Nephron (organoid): ENCODE measurements around the gene KMT5C.
A peak's percentile ranks its signal among the peaks of the same experiment; 100 is the strongest.

Experiments
- H3K27ac Mint-ChIP-seq, 3 experiments: 2 replicates each; pipeline ENCODE4 v1.8.0; 2020; ENCODE audit warnings: mixed read lengths in 3 of 3, mild to moderate bottlenecking in 2 of 3, moderate library complexity in 1 of 3
- H3K27me3 Mint-ChIP-seq: 2 replicates; pipeline ENCODE4 v1.8.0; 2021; ENCODE audit warnings: low read depth, mild to moderate bottlenecking, moderate library complexity, mixed read lengths
- H3K36me3 Mint-ChIP-seq: 2 replicates; pipeline ENCODE4 v1.8.0; 2020; ENCODE audit warnings: low read depth, mixed read lengths
- H3K4me1 Mint-ChIP-seq: 2 replicates; pipeline ENCODE4 v1.8.0; 2020; ENCODE audit warnings: mixed read lengths
- H3K4me3 Mint-ChIP-seq, 3 experiments: 2 replicates each; pipeline ENCODE4 v1.8.0; 2020; ENCODE audit warnings: mild to moderate bottlenecking in 3 of 3, mixed read lengths in 3 of 3, moderate library complexity in 2 of 3
- H3K9me3 Mint-ChIP-seq: 2 replicates; pipeline ENCODE4 v1.8.0; 2020; ENCODE audit warnings: mixed read lengths
- TF ChIP-seq, protein P1 (sequence below), 3 experiments: fragments of 200-600 bp; sonication (generic); IDR thresholded peaks; one replicate each; pipeline ENCODE4 v1.5.0; 2021; ENCODE audit warnings: antibody characterized with exemption in 3 of 3; ENCODE audit not compliant: unreplicated experiment in 3 of 3

Gene KMT5C

DNA sequence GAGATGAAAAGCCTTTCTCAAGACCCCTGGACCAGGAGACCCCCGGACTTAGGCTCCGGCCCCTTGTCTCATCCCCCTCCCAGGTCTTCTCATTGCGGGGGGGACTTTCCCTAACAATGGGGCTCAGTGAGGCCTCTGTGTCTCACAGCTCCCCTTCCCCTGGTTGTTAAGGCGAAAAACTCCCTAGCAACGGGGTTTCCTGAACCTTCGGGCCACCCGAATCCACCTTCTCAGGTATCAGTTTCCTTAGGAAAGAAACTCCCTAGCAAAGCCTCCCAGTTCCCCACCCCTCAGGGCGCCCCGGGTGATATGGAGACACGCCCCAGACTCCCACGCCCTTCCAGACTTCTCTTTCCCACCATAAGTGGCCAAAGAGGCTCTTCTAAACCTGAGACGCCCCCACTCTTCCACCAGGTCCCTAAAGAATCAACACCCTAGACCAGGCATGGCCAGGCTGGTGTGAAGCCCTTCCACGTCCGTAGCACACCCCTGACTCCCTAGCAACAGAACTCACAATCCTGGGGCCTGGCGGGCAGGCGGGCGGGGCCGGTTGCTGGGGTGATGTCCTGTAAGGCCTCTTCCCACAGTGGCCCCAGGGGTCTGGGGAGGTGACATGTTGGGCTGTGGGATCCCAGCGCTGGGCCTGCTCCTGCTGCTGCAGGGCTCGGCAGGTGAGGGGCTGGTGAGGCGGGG, 36.7 kb downstream of the KMT5C start, which contains the start of gene TMEM190:
TSS of gene TMEM190 (plus strand) at position 586 of the 693 bp plus-strand sequence. CDS start at position 614, 28 bp downstream.
- Mint-ChIP-seq H3K4me3 (peak within 1 kb of the TSS in 2 of 3 experiments; percentile 16 to 25), H3K27ac (peak within 1 kb of the TSS in 2 of 3 experiments; percentile 17 to 24), H3K36me3 (no peaks in the 10 kb centered on the region)

DNA sequence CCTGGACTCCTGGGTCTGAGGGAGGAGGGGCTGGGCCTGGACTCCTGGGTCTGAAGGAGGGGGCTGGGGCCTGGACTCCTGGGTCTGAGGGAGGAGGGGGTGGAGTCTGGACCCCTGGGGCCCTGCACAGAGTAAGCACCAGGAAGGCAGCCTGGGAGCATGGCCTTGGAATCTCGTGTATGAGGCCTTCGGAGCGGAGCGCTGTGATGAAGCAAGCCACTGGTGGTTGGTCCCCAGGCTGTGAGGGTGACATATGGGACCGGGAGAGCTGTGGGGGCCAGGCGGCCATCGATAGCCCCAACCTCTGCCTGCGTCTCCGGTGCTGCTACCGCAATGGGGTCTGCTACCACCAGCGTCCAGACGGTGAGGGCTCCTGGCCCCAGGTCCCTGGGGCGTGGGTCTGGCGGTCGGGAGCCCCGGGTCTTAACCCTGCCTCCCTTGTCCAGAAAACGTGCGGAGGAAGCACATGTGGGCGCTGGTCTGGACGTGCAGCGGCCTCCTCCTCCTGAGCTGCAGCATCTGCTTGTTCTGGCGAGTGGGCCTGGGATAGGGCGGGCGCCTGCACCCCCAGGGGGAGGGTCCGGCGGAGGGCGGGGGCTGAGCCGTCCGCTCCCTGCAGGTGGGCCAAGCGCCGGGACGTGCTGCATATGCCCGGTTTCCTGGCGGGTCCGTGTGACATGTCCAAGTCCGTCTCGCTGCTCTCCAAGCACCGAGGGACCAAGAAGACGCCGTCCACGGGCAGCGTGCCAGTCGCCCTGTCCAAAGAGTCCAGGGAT, 37.9 kb downstream of the KMT5C start:
- TF ChIP-seq, protein P1, sequence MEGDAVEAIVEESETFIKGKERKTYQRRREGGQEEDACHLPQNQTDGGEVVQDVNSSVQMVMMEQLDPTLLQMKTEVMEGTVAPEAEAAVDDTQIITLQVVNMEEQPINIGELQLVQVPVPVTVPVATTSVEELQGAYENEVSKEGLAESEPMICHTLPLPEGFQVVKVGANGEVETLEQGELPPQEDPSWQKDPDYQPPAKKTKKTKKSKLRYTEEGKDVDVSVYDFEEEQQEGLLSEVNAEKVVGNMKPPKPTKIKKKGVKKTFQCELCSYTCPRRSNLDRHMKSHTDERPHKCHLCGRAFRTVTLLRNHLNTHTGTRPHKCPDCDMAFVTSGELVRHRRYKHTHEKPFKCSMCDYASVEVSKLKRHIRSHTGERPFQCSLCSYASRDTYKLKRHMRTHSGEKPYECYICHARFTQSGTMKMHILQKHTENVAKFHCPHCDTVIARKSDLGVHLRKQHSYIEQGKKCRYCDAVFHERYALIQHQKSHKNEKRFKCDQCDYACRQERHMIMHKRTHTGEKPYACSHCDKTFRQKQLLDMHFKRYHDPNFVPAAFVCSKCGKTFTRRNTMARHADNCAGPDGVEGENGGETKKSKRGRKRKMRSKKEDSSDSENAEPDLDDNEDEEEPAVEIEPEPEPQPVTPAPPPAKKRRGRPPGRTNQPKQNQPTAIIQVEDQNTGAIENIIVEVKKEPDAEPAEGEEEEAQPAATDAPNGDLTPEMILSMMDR (IDR thresholded peaks at IDR 0.05; ENCODE audit: unreplicated experiment in 3 of 3) = no peak
- H3K27me3 Mint-ChIP-seq = peaks cover 19% of the 10 kb centered on the region
- no peaks in the 10 kb centered on the region for H3K9me3 Mint-ChIP-seq
- H3K4me3 Mint-ChIP-seq = peak overlapping the region in 1 of 3 experiments; percentile 19
- peaks cover 25% of the 10 kb centered on the region for H3K4me1 Mint-ChIP-seq
- no peaks in the 10 kb centered on the region for H3K36me3 Mint-ChIP-seq
- no peak overlapping the region for H3K27ac Mint-ChIP-seq

More for the DNA sequence above, 36.7 kb downstream of the KMT5C start, which contains the start of gene TMEM190:
- H3K27me3 Mint-ChIP-seq = peaks cover 23% of the 10 kb centered on the region
- H3K9me3 Mint-ChIP-seq = no peaks in the 10 kb centered on the region
- H3K4me1 Mint-ChIP-seq = peaks cover 21% of the 10 kb centered on the region
- TF ChIP-seq, protein P1 (IDR thresholded peaks at IDR 0.05; ENCODE audit: unreplicated experiment in 3 of 3) = no peak

DNA sequence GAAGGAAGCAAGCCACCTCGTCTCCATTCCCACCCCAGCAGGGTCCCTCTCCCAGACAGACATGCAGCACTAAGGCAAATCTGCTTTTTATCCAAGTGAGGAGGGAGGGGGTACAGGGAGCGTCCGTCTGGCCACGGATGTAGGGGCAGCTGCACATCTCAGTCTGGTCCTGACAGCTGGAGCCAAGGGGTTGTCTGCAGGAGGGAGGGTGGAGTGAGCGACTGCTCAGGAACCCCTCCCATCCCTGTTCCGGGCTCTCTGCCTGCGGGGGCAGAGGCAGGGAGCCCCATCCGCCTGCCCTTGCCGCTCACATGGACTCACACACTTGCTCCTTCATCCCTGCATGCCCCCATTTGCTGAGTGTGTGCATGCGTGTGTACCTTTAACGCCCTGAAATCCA, 39.5 kb downstream of the KMT5C start:
- TF ChIP-seq, protein P1 (IDR thresholded peaks at IDR 0.05; ENCODE audit: unreplicated experiment in 3 of 3) = no peak
- peaks cover 14% of the 10 kb centered on the region for H3K27me3 Mint-ChIP-seq
- peak overlapping the region; percentile 25 to 71 (median 43) for H3K27ac Mint-ChIP-seq
- H3K4me3 Mint-ChIP-seq = peak overlapping the region in 2 of 3 experiments; percentile 13 to 31
- H3K4me1 Mint-ChIP-seq = peaks cover 19% of the 10 kb centered on the region
- H3K9me3 Mint-ChIP-seq = no peaks in the 10 kb centered on the region
- no peaks in the 10 kb centered on the region for H3K36me3 Mint-ChIP-seq

DNA sequence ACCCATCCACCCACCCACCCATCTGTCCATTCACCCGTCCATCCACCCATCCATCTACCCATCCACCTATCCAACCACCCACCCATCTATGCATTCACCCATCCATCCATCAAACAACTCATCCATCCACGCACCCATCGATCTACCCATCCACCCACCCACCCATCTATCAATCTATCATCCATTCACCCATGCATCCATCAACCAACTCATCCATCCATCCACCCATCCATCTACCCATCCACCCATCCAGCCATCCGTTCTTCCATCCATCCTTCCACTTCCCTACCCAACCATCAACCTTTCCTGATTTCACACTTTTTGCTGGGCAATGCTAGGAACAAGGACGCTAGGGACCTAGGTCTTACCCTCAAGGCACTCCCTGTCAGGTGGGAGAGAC, 42.3 kb downstream of the KMT5C start:
- no peaks in the 10 kb centered on the region for H3K9me3 Mint-ChIP-seq
- peak overlapping the region; percentile 69 to 79 (median 71) for H3K4me3 Mint-ChIP-seq
- H3K4me1 Mint-ChIP-seq = peaks cover 30% of the 10 kb centered on the region
- TF ChIP-seq, protein P1 (IDR thresholded peaks at IDR 0.05; ENCODE audit: unreplicated experiment in 3 of 3) = no peak
- no peak overlapping the region for H3K27ac Mint-ChIP-seq
- peaks cover 11% of the 10 kb centered on the region for H3K27me3 Mint-ChIP-seq
- H3K36me3 Mint-ChIP-seq = peaks cover 10% of the 10 kb centered on the region

DNA sequence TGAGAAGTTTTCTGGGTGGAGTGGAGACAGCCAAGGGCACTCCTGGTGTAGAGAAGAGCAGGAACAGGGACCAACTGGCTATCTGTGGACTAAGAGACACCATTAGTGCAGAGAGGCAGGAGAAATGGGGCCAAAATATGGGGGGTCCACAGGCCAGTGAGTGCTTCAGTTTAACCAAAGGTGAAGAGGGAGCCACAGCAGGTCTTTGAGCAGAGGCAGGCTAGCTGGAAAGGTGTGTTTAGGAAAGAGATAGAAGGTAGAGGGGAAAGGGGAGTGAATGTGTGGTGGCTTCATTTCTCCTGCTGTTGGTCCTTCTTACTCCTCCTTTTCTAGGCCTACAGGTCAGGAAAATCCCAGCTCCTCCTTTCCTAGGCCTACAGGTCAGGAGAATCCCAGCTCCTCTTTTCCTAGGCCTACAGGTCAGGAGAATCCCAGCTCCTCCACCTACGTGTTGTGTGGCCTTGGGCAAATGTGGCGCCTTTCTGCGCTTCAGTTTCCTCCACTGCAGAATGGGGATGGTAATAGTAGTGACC, 42.9 kb downstream of the KMT5C start:
- Mint-ChIP-seq H3K4me3 (peak overlapping the region; percentile 69 to 80 (median 80)), H3K27me3 (peaks cover 11% of the 10 kb centered on the region), H3K4me1 (peaks cover 36% of the 10 kb centered on the region), H3K27ac (peak overlapping the region in 2 of 3 experiments; percentile 17 to 35), H3K36me3 (peaks cover 15% of the 10 kb centered on the region), H3K9me3 (no peaks in the 10 kb centered on the region)
- TF ChIP-seq, protein P1 (IDR thresholded peaks at IDR 0.05; ENCODE audit: unreplicated experiment in 3 of 3) = no peak
